Measurements from ENCODE around the gene TXLNG.

TXLNG gene

DNA sequence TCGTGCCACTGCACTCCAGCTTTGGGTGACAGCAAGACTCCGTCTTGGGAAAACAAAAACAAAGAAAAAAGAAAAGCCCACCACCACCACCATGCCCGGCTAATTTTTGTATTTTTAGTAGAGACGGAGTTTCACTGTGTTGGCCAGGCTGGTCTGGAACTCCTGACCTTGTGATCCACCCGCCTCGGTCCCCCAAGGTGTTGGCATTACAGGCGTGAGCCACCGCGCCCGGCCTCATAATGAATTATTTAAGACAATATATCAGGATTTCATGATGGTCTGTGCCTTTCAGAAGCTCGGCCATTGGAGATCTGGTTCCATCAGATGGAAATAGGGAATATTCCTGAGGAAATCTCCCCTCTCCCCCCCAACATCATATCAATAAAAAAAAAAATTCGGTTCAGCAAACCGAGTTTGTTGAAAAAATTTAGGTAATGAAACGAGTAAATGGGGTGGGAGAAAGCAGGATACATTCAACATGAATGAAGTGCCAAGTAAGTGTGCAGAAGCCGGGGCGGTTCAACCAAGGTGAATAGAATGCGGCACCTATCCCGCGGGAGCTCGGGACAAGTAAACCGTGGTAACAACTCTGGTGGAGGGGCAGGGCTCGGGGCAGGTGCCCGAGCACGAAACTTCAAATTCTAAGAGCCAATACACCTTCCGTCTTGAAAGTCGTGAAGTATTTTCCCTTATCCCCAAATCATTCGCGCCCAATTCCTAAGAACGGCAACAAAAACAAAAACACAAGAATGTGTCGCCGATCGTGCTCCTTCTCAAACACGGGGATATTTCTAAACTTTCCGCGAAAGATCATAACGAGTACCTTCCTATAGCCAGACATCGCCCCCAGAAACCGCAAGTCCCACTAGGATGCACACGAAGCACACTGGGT lies 773 bp upstream of the TXLNG start:
- peak in 15 of 56 donors; percentile 0 to 58 (median 17) for DNase-seq

- peak in 23 of 56 donors; percentile 0 to 42 (median 13) for DNase-seq
These were observed 797 bp downstream of the TXLNG start for GRCh38 chrX:16786791-16787735.

GRCh38 chrX:16788477-16788876 lies 2.2 kb downstream of the TXLNG start:
- DNase-seq, result peak in 1 of 56 donors; percentile 0

DNA sequence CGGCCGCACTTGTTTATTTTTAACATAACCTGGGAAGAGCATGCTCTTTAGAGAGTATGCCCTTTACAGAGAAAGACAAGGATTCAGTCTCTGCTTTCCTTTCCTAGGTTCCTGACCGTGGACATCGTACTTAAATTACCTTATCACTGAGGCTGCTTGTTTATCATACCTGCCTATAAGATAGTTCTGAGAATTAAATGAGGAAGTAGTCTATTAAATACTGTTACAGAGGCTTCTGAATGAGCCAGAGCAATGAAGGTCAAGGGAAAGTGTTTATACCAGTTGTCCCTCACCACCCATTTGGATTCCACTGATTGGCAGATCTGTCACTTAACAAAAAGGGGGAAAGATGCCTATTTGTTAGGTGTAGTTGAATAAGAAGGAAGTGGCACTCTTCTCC lies 10.0 kb downstream of the TXLNG start:
- no peak for DNase-seq

GRCh38 chrX:16797358-16797757 lies 11.1 kb downstream of the TXLNG start:
- peak in 22 of 56 donors; percentile 0 to 42 (median 4) for DNase-seq

DNA sequence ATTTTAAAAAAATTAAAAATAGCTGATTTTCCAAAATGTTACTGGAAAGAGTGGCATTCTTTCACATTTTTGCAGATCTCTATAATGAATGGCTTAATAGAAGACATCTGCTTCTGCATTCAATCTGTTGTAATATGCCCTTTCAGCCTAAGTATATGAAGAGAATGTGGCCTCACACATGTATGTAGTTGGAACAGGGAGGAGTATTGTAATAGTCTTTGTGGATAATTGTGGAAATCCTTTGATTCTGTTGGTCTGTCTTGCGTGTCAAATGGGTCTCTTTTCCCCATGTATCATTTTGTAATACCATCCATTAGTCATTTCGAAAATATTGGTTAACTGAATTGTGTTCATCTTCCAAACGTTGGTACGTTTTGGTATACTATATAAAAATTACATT lies 11.6 kb downstream of the TXLNG start:
- no peak for DNase-seq

GRCh38 chrX:16804923-16805464 lies 18.7 kb downstream of the TXLNG start:
- DNase-seq, result no peak

- DNase-seq, result no peak
These were observed 21.3 kb downstream of the TXLNG start for GRCh38 chrX:16807548-16807947.

GRCh38 chrX:16807976-16808542 lies 21.8 kb downstream of the TXLNG start:
- DNase-seq, result no peak

DNA sequence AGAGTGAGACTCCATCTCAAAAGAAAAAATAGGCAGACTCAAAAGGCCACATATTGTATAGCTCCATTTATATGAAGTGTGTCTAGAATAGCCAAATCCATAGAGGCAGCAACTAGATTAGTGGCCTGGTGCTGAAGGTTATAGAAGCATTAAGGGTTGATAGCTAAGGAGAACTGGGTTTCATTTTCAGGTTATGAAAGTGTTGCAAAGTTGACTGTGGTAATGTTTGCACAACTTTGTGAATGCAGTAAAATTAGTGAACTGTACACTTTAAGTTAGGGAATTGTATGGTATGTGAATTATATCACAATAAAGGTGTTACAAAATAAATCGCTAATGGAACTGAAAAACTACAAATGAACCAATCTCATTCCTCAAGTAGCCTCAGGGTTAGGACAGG lies 28.3 kb downstream of the TXLNG start:
- DNase-seq, result no peak

DNA sequence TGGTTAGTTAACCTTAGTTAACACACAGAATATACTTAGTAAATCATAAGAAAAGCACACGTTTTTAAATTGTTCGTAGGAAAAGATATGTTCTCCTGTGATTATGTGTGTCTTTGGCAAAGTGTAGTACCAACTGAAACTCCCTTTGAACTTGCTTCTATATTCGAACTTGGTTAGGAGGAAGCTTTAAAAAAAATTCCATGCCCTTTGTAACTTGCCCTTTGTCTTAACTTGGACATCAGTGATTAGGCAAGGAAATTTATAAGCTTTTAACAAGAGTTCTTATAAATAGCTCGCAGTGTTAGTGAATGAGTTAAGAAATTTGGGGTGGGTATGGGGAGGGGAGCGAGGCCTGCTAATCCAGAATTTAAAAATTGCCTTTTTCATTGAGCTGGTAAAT lies 33.4 kb downstream of the TXLNG start:
- no peak for DNase-seq

DNA sequence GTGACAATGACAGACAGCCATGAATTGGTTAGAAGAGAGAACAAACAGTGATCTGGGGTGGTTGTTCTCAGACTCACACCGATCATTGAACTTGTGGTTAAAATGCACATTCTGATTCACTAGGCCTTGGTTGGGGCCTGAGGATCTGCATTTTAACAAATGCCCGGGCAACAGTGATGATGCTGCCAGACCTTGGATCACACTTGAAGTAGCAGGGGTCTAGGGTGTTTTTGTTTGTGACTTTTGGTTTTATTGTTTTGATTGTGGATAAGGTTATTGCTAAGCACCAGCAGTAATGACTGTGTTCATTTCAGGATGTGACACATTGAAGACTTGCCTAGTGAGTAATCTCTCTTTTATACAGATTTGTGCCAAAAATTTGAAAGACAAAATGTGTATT lies 36.5 kb downstream of the TXLNG start:
- no peak for DNase-seq

DNA sequence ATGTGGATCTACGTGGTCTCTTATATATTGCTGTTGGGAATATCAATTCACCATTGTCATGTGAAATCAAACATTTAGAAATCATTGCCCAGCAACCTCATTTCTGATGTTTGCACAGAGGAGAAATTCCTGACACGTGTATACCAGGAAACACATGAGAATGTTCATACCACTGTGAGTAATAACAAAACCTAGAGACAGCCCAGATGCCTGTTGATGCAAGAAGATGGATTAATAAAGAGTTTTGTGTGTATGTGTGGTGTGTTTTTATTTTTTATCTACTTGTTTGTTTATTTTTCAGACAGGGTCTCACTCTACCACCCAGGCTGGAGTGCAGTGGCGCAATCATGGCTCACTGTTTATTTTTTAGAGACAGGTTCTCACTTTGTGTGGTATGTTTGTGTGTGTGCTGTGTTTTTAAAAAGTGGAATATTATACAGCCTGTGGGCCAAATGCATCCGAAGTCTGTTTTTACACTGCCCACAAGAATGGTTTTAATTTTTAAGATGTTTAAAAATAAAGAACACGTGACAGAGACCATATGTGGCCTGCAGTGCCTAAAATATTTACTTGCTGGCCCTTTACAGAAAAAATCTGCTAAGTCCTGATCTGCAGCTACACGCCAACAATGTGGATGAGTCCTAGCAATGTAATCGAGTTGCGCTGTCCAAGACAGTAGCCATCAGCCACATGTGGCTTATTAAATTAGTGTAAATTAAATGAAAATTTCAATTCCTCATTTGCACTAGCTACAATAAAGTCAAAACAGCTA lies 39.2 kb downstream of the TXLNG start:
- no peak for DNase-seq

DNA sequence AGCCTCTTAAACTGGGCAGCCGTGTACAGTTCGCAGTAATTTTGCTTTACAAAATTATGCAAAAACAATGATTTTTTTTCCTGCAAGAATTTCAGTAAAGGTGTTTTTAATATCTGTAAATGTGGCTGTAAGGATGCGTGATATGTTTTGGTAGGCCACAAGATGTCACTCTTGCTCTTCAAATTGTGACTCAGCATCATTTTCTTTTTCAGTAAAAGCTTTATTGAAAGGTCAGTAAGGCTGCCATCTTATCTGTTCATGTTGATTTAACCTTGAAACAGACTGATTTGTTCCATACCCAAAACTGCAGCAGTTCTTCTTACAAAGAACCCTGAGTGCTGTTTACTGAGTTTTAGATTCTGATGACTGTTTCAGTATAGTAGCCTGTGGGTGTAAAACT lies 39.9 kb downstream of the TXLNG start:
- DNase-seq, result peak in 1 of 56 donors; percentile 14

- no peak for DNase-seq
These were observed 41.0 kb downstream of the TXLNG start for GRCh38 chrX:16827225-16827624.

GRCh38 chrX:16828124-16828908 lies 42.0 kb downstream of the TXLNG start:
- no peak for DNase-seq

DNA sequence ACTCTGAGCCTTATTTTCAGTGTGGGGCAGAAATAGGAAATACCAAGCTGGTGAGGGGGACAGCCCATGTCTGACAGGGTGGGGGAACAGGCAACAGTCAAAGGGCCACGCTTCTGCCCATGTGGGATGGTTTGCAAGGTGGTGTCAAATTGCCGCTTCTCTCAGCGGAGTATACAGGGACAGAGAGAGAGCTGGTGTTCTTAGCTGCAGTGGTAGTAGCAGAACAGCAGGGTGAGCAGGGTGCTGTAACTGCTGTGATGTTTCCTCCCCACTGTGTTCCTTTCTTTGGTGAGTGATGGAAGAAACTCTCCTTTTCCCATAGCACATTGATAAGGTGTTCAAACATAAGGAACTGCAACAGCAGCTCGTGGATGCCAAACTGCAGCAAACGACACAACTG lies 46.0 kb downstream of the TXLNG start:
- no peak for DNase-seq

GRCh38 chrX:16834806-16835205 lies 48.5 kb downstream of the TXLNG start:
- no peak for DNase-seq

GRCh38 chrX:16836371-16836770 lies 50.1 kb downstream of the TXLNG start:
- peak in 1 of 56 donors; percentile 1 for DNase-seq

Measured in nucleus accumbens (tissue), 56 donors.